Measurements from ENCODE around the gene CRISPLD2. TPM values are rescaled to one million over a fixed set of nuclear protein-coding genes. Genes with fewer than 3 reads are reported as not detected.

CRISPLD2 gene
- polyA plus RNA-seq, 1 donor from 2014 or later, result 0.06 TPM

DNA sequence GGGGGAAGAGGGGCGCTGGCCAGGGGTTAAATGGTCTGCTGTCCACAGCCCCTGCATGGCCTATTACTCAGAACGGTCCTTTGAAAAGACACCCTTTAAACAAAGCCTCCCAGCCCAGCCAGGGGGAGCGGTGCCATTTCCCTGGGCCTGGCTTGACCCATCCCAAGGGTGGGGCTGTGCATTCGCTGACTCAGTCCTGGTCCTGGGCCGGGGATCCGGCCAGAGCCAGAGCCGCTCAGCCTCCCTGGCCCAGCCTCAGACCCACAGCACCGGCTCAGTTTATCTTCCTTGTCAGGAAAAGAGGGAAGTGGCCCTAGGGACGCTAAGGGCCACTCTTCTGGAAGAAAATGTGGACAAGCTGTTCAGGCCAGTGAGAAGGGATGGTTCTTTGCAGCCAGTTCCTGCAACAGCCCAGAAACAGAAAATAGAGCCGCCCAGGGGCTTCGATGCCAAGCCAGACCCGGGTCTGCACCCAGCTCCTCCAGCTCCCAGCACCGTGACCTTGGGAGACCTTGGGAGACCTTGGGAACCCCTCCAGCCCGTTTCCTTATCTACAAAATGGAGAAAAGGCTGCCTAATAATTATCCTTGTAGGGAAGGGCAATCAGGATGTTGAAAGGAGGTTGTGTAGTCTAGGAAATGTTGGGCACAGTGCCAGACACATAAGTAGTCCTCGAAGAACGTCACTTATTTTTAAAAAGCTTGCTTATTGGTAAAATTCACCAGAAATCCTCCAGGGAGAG lies 109.1 kb downstream of the CRISPLD2 start:
- Histone ChIP-seq H3K79me2 (replicated peaks; ENCODE audit: insufficient read depth, low read length) (no peaks in the 10 kb centered on the region), H3K9me2 (ENCODE audit: insufficient read depth, low read length) (no peaks in the 10 kb centered on the region), H3K4me2 (ENCODE audit: low read length) (no peak overlapping the region), H2AFZ (ENCODE audit: low read depth, low read length) (no peak overlapping the region), H3K36me3 (ENCODE audit: insufficient read depth, low read length) (no peaks in the 10 kb centered on the region), H3K4me3 (ENCODE audit: low read length) (no peak overlapping the region), H3K27ac (ENCODE audit: low read length) (no peak overlapping the region), H3K9me3 (ENCODE audit: low read length) (no peaks in the 10 kb centered on the region), H4K20me1 (ENCODE audit: insufficient read depth) (no peaks in the 10 kb centered on the region), H3F3A (ENCODE audit: insufficient read depth, low read length, poor library complexity, severe bottlenecking) (no peaks in the 10 kb centered on the region), H3K9ac (ENCODE audit: low read length) (no peak overlapping the region), H3K27me3 (ENCODE audit: insufficient read depth, low read depth, low read length) (no peaks in the 10 kb centered on the region)
- TF ChIP-seq, protein P1, sequence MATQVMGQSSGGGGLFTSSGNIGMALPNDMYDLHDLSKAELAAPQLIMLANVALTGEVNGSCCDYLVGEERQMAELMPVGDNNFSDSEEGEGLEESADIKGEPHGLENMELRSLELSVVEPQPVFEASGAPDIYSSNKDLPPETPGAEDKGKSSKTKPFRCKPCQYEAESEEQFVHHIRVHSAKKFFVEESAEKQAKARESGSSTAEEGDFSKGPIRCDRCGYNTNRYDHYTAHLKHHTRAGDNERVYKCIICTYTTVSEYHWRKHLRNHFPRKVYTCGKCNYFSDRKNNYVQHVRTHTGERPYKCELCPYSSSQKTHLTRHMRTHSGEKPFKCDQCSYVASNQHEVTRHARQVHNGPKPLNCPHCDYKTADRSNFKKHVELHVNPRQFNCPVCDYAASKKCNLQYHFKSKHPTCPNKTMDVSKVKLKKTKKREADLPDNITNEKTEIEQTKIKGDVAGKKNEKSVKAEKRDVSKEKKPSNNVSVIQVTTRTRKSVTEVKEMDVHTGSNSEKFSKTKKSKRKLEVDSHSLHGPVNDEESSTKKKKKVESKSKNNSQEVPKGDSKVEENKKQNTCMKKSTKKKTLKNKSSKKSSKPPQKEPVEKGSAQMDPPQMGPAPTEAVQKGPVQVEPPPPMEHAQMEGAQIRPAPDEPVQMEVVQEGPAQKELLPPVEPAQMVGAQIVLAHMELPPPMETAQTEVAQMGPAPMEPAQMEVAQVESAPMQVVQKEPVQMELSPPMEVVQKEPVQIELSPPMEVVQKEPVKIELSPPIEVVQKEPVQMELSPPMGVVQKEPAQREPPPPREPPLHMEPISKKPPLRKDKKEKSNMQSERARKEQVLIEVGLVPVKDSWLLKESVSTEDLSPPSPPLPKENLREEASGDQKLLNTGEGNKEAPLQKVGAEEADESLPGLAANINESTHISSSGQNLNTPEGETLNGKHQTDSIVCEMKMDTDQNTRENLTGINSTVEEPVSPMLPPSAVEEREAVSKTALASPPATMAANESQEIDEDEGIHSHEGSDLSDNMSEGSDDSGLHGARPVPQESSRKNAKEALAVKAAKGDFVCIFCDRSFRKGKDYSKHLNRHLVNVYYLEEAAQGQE (IDR thresholded peaks at IDR 0.05; ENCODE audit: borderline replicate concordance), result no peak
- TF ChIP-seq TAF1 (IDR thresholded peaks at IDR 0.05; ENCODE audit: low read depth) (no peak), SMC3 (conservative IDR thresholded peaks at IDR 0.05; ENCODE audit: poor library complexity) (no peak), EZH2 (IDR thresholded peaks at IDR 0.05; ENCODE audit: borderline replicate concordance, insufficient read depth, low read length, poor library complexity, severe bottlenecking) (no peak), RAD21 (conservative IDR thresholded peaks at IDR 0.05) (no peak), MXI1 (conservative IDR thresholded peaks at IDR 0.05; ENCODE audit: poor library complexity, severe bottlenecking) (no peak), EP300 (conservative IDR thresholded peaks at IDR 0.05; ENCODE audit: poor library complexity, severe bottlenecking) (no peak), POLR2AphosphoS5 (IDR thresholded peaks at IDR 0.05) (no peak)
- TF ChIP-seq, protein P2, sequence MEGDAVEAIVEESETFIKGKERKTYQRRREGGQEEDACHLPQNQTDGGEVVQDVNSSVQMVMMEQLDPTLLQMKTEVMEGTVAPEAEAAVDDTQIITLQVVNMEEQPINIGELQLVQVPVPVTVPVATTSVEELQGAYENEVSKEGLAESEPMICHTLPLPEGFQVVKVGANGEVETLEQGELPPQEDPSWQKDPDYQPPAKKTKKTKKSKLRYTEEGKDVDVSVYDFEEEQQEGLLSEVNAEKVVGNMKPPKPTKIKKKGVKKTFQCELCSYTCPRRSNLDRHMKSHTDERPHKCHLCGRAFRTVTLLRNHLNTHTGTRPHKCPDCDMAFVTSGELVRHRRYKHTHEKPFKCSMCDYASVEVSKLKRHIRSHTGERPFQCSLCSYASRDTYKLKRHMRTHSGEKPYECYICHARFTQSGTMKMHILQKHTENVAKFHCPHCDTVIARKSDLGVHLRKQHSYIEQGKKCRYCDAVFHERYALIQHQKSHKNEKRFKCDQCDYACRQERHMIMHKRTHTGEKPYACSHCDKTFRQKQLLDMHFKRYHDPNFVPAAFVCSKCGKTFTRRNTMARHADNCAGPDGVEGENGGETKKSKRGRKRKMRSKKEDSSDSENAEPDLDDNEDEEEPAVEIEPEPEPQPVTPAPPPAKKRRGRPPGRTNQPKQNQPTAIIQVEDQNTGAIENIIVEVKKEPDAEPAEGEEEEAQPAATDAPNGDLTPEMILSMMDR (IDR thresholded peaks at IDR 0.05; ENCODE audit: poor library complexity, severe bottlenecking), result no peak

DNA sequence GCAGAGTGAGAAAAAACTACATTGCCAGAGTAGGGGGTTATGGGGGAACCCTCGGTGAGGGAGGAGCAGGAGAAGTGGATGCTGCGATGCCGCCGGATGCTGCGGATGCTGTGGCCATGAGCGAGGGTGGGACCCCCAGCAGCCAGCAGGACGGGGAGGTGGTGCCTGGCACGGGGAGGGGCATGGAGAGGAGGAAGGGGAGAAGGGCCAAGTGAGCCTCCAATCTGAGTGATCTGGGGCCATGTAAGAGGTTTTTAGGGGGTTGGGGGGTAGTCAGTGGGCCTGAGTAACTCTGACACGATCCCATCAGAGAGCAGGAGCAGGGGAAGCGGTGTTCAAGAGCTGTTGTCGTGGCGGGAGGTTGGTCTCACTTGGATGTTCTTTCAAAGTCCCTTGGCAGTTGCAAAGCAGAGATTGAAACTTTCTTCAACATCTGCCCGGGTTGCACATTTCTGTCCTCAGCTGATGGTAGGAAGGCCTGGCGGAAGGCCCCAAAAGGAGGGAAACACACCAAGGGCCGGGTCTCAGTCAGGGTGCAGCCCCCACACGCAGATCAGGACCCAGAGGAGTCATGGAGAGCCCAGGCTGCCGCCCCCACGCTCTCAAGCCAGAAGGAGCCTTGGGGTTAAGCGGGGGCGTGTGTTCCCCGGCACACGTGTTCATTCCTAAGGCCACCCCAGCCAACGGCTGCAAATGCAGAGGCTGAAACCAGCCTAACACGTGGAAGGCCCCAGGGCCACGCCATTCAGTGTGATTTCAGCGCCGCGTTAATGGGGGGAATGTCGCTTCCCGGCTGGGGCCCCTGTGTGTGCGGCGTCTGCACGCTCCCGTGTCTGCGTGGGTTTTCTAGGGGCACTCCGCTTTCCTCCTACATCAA lies 109.9 kb downstream of the CRISPLD2 start:
- Histone ChIP-seq H3K9ac (ENCODE audit: low read length) (no peak overlapping the region), H3K27ac (ENCODE audit: low read length) (no peak overlapping the region), H3K27me3 (ENCODE audit: insufficient read depth, low read depth, low read length) (no peaks in the 10 kb centered on the region), H3K9me3 (ENCODE audit: low read length) (no peaks in the 10 kb centered on the region), H3F3A (ENCODE audit: insufficient read depth, low read length, poor library complexity, severe bottlenecking) (no peaks in the 10 kb centered on the region), H4K20me1 (ENCODE audit: insufficient read depth) (no peaks in the 10 kb centered on the region), H3K4me3 (ENCODE audit: low read length) (no peak overlapping the region), H3K36me3 (ENCODE audit: insufficient read depth, low read length) (no peaks in the 10 kb centered on the region), H3K9me2 (ENCODE audit: insufficient read depth, low read length) (no peaks in the 10 kb centered on the region), H2AFZ (ENCODE audit: low read depth, low read length) (no peak overlapping the region), H3K4me2 (ENCODE audit: low read length) (no peak overlapping the region), H3K79me2 (replicated peaks; ENCODE audit: insufficient read depth, low read length) (no peaks in the 10 kb centered on the region)
- TF ChIP-seq MXI1 (conservative IDR thresholded peaks at IDR 0.05; ENCODE audit: poor library complexity, severe bottlenecking) (no peak), EZH2 (IDR thresholded peaks at IDR 0.05; ENCODE audit: borderline replicate concordance, insufficient read depth, low read length, poor library complexity, severe bottlenecking) (no peak), TAF1 (IDR thresholded peaks at IDR 0.05; ENCODE audit: low read depth) (no peak)
- TF ChIP-seq, protein P2 (IDR thresholded peaks at IDR 0.05; ENCODE audit: poor library complexity, severe bottlenecking), result no peak
